Uterus (tissue), 2 donors: Measurements from ENCODE around the gene OBSCN.

ENCODE experiments used
- POLR2A ChIP-seq, 2 donors: fragments of 450-650 bp; IDR thresholded peaks; one replicate each; pipeline ENCODE4 v1.6.1; 2016; ENCODE audit warnings: antibody characterized with exemption in 2 of 2, mild to moderate bottlenecking in 1 of 2, moderate library complexity in 1 of 2
- TF ChIP-seq, protein P1 (sequence below), 4 experiments: fragments of 200-600 bp in 2 of 4; fragments of 450-650 bp in 2 of 4; sonication (generic) in 2 of 4; IDR thresholded peaks; one replicate each; pipeline ENCODE4 v1.5.1; 2016 to 2019; ENCODE audit warnings: antibody characterized with exemption in 4 of 4, mild to moderate bottlenecking in 2 of 4, moderate library complexity in 1 of 4

DNA sequence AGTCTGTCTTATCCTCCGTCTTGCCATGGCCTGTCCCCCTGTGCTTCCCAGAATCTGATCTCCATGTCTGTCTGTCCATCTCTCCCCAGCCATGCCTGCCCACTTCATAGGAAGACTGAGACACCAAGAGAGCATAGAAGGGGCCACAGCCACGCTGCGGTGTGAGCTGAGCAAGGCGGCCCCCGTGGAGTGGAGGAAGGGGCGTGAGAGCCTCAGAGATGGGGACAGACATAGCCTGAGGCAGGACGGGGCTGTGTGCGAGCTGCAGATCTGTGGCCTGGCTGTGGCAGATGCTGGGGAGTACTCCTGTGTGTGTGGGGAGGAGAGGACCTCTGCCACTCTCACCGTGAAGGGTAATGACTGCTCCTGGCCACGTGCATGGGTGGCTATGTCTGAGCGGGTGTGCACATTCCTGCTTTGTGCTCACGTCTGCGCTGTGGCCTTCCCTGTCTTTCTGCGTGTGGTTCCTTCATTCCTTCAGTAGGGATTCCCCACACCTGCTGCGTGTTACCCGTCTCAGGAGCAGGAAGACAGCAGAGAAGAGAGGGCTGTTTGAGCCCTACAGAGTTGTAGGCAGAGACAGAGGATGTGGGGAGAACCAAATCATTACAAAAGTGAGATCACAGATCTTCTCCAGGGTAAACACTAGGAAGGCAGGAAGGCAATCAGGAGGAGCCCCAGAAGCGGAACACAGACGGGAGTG lies 80.8 kb downstream of the OBSCN start:
- TF ChIP-seq, protein P1, sequence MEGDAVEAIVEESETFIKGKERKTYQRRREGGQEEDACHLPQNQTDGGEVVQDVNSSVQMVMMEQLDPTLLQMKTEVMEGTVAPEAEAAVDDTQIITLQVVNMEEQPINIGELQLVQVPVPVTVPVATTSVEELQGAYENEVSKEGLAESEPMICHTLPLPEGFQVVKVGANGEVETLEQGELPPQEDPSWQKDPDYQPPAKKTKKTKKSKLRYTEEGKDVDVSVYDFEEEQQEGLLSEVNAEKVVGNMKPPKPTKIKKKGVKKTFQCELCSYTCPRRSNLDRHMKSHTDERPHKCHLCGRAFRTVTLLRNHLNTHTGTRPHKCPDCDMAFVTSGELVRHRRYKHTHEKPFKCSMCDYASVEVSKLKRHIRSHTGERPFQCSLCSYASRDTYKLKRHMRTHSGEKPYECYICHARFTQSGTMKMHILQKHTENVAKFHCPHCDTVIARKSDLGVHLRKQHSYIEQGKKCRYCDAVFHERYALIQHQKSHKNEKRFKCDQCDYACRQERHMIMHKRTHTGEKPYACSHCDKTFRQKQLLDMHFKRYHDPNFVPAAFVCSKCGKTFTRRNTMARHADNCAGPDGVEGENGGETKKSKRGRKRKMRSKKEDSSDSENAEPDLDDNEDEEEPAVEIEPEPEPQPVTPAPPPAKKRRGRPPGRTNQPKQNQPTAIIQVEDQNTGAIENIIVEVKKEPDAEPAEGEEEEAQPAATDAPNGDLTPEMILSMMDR (IDR thresholded peaks at IDR 0.05), result no peak
- TF ChIP-seq POLR2A (IDR thresholded peaks at IDR 0.05), result no peak
